Stimulated activated CD4-positive, alpha-beta T cell treated with anti-CD3 and anti-CD28 coated beads, Interleukin-15, amount 100 ng/mL, for 24 hours (primary cell): Measurements from ENCODE around the gene PLEKHN1.
A peak's percentile ranks its signal among the peaks of the same experiment; 100 is the strongest.

ENCODE experiments used
- DNase-seq: peaks from one replicate; pipeline ENCODE4 v3.0.0-alpha.2; 2020

PLEKHN1 gene

GRCh38 chr1:929712-930632 lies 36.3 kb upstream of the PLEKHN1 start:
- no peak for DNase-seq

DNA sequence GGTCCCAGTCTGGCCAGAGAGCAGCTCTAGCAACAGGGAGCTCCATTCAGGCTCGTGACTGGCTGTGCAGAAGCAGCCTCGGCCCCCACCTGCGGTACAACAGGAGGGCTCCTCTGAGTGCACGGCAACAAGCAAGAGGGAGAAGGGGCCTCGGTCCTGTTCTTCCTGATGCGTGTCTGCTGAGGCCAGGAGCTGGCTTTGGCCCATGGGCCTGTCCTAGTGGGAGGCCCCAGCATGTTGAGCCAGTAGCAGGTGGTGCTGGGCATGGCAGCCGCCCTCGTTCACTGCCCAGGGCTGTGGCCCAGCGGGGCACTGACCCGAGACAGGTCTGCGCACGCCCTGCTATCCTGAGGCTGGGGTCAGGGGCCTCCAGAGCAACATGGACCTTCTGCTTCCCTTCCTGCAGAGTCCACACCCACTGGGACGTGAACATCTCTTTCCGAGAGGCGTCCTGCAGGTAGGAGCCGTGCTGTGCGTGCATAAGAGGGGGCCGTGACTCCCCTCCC lies 35.6 kb upstream of the PLEKHN1 start:
- no peak for DNase-seq

- DNase-seq = no peak
These were observed 34.7 kb upstream of the PLEKHN1 start for GRCh38 chr1:931380-932172.

GRCh38 chr1:932173-932510 lies 34.1 kb upstream of the PLEKHN1 start:
- no peak for DNase-seq

GRCh38 chr1:932776-933602 lies 33.3 kb upstream of the PLEKHN1 start:
- no peak for DNase-seq

GRCh38 chr1:933603-933940 lies 32.7 kb upstream of the PLEKHN1 start:
- DNase-seq = no peak

DNA sequence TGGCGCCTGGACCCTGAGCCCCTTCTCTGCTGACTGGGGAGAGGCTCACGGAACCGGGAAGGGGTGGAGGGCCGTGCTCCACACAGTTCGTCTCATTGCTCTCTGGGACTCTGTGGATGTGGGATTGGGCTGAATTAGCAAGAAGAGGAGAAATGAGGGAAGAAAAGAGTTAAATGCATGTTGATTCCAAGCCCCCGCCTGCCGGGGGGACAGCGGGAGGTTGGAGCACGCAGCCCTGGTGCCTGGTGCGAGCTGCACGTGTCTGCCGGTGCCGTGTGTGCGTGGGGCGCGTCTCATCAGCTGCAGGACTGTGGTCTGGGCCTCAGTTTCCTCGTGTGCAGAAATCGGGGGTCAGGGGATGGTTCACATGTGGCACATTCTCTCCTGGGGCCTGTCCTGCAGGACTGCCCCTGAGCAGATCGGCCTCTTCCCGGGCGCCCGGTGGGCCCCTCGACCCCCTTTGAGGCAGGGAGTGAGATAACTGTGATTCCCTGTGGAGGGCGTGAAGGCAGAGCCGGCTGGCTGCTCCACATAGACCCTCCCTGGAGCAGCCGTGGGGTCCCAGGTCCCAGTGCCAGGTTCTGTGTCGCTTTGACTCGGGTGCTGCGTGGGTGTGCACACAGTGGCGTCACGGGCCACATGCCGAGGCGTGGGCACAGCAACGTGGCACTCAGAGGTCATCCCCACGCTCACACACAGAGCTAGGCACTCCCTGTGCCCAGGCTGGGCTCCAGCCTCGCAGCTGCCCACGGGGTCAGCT lies 31.1 kb upstream of the PLEKHN1 start:
- DNase-seq = no peak

DNA sequence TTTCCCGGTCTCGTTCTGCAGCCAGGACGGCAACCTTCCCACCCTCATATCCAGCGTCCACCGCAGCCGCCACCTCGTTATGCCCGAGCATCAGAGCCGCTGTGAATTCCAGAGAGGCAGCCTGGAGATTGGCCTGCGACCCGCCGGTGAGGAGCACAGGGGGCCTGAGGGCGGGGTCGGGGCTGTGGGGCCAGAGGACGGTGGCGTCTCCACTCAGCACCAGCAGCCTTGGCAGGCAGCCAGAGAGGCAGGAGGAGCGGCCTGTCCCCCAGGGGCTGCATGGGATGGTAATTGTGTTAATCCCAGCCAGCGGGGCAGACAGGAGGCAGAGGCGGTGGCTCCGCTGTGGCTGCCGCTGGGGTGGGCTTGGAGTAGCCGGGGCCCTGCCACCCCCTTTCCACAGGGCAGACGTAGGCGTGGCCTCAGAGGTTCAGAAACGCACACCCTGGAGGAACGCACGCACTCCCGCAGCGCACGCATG lies 30.5 kb upstream of the PLEKHN1 start:
- no peak for DNase-seq

GRCh38 chr1:936348-937264 lies 29.7 kb upstream of the PLEKHN1 start:
- DNase-seq = no peak

DNA sequence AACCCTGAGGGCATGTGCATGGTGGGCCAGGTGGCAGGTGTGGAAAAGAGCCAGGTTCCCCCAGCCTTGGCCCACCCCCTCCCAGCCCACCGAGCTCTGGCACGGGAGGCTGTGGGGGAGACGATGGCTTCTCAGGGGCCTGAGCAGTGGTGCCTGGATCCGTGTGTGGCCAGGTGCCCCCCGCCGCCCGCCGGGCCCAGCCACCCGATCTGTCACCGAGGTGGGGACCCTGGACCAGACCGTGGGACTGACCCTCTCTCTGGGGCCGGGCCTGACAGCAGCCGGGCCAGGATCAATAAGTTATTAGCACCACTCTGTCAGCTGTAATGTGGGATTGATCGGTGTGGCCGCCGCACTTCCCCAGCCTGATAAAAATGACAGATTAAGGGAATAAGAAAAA lies 28.8 kb upstream of the PLEKHN1 start:
- no peak for DNase-seq

- peak; percentile 37 for DNase-seq
These were observed 28.1 kb upstream of the PLEKHN1 start for GRCh38 chr1:938088-938683.

DNA sequence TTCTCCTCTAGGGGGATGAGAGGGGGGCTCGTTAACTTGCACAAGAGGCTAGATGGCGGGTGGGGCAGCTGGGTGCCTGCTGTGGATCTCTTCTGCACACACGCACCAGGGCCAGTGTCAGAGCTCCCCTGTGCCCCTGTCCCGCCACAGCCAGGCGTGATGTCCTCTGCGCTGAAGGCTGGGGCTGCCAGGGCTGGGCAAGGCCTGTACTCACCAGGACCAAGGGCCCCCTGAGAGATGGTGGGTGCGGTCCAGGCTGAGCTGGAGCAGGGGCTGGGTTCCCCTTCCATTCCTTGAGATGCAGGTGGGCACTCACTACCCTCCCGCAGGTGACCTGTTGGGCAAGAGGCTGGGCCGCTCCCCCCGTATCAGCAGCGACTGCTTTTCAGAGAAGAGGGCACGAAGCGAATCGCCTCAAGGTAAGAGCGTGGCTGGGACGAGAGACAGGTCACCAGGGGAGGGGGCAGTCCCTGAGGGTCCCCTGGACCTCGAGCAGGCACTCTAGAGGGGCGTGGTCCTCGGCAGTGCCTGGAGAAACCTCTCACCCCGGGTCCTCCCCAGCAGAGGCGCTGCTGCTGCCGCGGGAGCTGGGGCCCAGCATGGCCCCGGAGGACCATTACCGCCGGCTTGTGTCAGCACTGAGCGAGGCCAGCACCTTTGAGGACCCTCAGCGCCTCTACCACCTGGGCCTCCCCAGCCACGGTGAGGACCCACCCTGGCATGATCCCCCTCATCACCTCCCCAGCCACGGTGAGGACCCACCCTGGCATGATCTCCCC lies 27.4 kb upstream of the PLEKHN1 start:
- no peak for DNase-seq

DNA sequence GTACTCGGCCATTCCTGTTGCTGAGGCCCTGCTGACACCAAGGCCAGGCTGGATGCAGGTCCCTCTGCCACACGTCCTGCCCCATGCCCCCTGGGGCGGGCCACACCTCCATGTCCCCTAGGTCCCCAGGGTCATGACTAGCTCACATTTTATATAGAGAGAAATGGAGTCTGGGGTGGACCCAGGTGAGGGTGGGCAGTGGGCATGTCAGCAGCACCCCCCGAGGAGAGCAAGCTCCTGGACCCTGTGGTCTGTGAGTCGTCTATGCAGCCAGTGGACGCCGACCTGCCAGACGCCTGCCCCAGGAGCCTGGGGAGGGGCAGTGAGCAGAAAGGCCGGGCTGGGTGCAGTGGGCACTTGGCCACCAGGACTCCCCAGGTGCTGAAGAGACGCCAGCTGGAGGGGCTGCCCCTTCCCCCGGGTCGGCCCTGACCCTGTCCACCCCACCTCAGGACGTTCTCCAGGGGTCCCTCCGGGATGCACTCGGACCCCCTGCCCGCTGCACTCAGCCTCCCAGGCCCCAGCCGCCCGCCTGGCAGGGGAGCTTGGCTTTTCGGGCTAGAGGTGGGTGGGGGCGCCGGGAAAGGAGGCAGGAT lies 26.7 kb upstream of the PLEKHN1 start:
- no peak for DNase-seq

DNA sequence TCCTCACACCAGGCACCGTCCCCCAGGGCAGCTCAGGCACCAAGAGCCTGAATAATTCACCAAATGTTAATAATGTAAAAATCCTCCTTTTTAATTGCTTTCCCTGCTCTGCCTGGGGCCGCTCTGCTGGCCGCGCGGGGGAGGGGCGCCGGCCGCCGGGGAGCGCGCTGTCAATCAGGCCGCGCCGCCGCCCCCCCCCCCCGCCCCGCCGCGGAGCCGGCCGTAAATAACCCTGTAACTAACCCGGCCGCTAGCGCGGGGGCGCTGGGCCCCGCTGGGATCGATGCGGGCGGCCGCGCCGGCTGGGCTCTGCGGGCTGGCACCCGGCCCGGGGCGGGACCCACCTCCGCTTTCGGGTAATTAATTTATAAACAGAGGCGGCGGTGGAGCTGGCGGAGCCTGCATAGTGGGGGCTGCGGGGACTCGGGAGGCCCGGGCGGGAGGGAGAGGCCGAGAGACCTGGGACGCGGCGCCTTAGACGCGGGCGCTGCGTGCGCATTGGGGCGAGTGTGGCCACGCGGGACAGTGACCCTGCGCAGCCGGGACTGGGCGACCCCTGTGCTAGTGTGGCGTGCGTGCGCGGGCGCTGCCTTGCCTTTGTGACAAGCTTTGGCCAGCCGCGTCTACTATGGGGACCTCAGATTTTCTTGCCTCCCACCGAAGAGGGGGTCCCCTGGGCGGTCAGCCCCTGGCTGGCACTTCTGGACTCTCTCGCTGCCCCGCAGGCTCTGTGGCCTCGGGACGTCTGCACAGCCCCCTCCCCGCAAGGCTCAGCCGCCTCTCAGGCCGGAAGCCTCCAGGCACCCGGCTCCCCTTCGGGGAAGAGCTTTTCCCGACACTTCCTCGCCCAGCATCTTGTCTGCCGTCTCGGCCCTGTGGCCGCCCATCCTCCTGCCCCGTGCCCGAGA lies 25.9 kb upstream of the PLEKHN1 start:
- DNase-seq = peak; percentile 40

DNA sequence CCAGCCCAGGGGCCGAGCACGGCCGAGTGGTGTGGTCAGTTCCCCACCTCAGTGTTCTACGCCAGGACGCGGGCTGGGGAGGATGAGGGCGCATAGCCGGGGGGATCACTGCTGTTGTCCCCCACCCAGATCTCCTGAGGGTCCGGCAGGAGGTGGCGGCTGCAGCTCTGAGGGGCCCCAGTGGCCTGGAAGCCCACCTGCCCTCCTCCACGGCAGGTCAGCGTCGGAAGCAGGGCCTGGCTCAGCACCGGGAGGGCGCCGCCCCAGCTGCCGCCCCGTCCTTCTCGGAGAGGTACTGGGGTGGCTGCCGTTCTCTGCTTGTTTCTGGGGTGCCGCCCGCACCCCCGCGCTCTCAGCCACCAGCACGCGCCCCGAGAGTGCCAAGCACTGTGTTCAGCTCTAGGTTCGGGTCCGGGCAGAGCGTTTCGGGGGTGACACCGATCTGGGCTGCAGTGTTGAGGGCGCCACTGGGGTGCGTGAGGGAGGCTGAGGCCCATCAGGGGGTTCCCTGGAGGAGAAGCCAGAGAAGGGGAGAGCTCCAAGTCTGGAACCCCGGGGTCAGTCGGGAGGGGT lies 25.2 kb upstream of the PLEKHN1 start:
- DNase-seq = peak; percentile 26

DNA sequence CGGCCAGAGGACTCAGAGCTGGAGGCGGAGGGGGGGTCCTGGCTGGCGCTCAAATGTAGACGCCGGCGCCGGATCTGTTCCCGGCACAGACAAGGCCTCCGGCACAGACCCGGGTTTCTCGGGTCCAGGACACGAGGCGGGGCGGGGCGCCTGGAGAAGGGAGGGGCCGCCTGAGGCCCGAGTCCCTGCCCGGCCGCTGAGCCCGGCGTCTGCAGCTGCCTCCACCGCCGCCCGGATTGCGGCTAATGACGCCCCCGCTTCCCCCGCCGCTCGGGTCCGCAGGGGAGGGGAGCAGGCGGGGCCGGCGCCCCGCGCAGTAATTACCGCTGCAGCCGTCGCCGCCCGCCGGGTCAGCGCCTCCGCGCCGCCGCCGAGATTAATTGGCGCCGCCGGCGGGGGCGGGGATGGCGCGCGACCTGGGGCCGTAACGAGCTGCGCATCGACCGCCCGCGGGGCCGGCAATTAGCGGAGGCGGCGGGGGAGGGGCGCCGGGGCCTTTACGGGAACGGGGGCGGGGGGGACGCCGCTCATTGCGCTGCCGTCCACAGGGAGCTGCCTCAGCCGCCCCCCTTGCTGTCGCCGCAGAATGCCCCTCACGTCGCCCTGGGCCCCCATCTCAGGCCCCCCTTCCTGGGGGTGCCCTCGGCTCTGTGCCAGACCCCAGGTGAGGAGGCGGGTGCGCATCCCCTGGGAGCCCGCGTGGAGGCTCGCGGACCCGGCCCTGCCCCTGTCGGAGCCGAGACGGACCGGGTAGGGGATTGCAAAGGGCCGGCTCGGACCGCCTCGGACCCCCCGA lies 24.5 kb upstream of the PLEKHN1 start:
- DNase-seq = peak; percentile 53

DNA sequence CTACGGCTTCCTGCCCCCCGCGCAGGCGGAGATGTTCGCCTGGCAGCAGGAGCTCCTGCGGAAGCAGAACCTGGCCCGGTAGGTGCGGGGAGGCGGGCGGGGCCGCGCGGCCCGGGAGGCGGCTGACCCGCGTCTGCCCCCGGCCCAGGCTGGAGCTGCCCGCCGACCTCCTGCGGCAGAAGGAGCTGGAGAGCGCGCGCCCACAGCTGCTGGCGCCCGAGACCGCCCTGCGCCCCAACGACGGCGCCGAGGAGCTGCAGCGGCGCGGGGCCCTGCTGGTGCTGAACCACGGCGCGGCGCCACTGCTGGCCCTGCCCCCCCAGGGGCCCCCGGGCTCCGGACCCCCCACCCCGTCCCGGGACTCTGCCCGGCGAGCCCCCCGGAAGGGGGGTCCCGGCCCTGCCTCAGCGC lies 23.9 kb upstream of the PLEKHN1 start:
- DNase-seq = peak; percentile 29
